Prostate gland (tissue), 2 donors: ENCODE data around the gene DUSP18. TPM values are rescaled to one million over a fixed set of nuclear protein-coding genes. Genes with fewer than 3 reads are reported as not detected.
A peak's percentile ranks its signal among the peaks of the same experiment; 100 is the strongest.

ENCODE experiments used
- DNase-seq: peaks from one replicate; pipeline ENCODE4 v3.0.0-alpha.2; 2019; ENCODE audit warnings: low spot score
- H3K27ac ChIP-seq, 2 donors: fragments of 200-600 bp; sonication (generic); 2 replicates each; pipeline ENCODE4 v1.5.1; 2017 to 2019
- H3K27me3 ChIP-seq: fragments of 200-600 bp; sonication (generic); replicated peaks from 2 replicates; pipeline ENCODE4 v1.5.1; 2019; ENCODE audit not compliant: insufficient read depth
- H3K36me3 ChIP-seq, 2 donors: fragments of 200-600 bp; sonication (generic); 1 replicate in 1 of 2; 2 replicates in 1 of 2; pipeline versions ENCODE4 v1.5.1 to v1.8.1; 2017 to 2019
- H3K4me1 ChIP-seq: fragments of 200-600 bp; sonication (generic); replicated peaks from 2 replicates; pipeline ENCODE4 v1.5.1; 2019
- H3K4me3 ChIP-seq, 2 donors: fragments of 200-600 bp; sonication (generic); 2 replicates each; pipeline ENCODE4 v1.5.1; 2017 to 2019
- H3K9me3 ChIP-seq: fragments of 200-600 bp; sonication (generic); 2 replicates; pipeline ENCODE4 v1.5.1; 2017
- POLR2A ChIP-seq: fragments of 450-650 bp; IDR thresholded peaks from one replicate; pipeline ENCODE4 v1.6.1; 2016; ENCODE audit warnings: antibody characterized with exemption, mild to moderate bottlenecking
- POLR2AphosphoS5 ChIP-seq: sonication (generic); formaldehyde crosslinking; IDR thresholded peaks from one replicate; pipeline ENCODE4 v1.6.1; 2017; ENCODE audit warnings: antibody characterized with exemption
- WGBS: methylation state at CpG from one replicate; pipeline ENCODE4 v1.1.5; 2018; 5-methylcytosine and 5-hydroxymethylcytosine counted together
- intact Hi-C: fragments of 100-400 bp; cut with DNase I; formaldehyde crosslinking; loops from one replicate; pipeline ENCODE4 v1.14.2; 2022
- total RNA-seq, 2 donors: library from RNA; depleted of rRNA; stranded (reverse); fragments of >200 nt; gene quantifications; one replicate each; pipeline ENCODE4 v1.1.0, GENCODE V29; 2016
- TF ChIP-seq, protein P1 (sequence below), 4 experiments: fragments of 200-600 bp in 2 of 4; fragments of 450-650 bp in 2 of 4; sonication (generic) in 2 of 4; IDR thresholded peaks; 1 replicate in 3 of 4; 2 replicates in 1 of 4; pipeline ENCODE4 v1.5.1; 2016 to 2019; ENCODE audit warnings: antibody characterized with exemption in 4 of 4, mild to moderate bottlenecking in 2 of 4, moderate library complexity in 2 of 4

The DUSP18 gene
- total RNA-seq, 2 donors from 2014 or later, result 12.5 to 15.6 TPM

DNA sequence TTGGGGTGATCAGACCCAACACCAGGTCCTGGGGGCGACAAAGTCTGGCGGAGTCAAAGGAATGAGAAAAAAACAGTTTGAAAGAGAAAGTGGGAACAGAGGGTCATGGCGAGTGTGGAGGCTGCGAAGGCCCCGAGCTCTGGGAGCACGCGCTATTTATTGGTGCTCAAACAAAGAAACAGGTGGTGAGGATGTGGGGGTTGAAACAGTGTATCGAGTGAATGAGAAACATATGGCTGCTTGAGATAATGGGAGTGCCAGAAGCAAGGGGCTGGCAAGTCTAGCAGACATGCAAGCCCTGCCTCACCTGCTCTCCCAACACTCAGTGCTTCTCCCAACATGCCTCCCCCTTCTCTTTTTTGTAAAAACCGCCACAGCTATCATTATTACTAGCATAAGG, 7.8 kb upstream of the DUSP18 start:
- Histone ChIP-seq H3K4me1 (no peaks in the 10 kb centered on the region), H3K36me3 (no peaks in the 10 kb centered on the region), H3K27me3 (no peaks in the 10 kb centered on the region), H3K9me3 (no peaks in the 10 kb centered on the region), H3K27ac (no peak overlapping the region), H3K4me3 (no peak overlapping the region)
- 62% methylated on average over 9 of the region's 9 CpGs for WGBS
- TF ChIP-seq POLR2A (no peak), POLR2AphosphoS5 (no peak)
- TF ChIP-seq, protein P1, sequence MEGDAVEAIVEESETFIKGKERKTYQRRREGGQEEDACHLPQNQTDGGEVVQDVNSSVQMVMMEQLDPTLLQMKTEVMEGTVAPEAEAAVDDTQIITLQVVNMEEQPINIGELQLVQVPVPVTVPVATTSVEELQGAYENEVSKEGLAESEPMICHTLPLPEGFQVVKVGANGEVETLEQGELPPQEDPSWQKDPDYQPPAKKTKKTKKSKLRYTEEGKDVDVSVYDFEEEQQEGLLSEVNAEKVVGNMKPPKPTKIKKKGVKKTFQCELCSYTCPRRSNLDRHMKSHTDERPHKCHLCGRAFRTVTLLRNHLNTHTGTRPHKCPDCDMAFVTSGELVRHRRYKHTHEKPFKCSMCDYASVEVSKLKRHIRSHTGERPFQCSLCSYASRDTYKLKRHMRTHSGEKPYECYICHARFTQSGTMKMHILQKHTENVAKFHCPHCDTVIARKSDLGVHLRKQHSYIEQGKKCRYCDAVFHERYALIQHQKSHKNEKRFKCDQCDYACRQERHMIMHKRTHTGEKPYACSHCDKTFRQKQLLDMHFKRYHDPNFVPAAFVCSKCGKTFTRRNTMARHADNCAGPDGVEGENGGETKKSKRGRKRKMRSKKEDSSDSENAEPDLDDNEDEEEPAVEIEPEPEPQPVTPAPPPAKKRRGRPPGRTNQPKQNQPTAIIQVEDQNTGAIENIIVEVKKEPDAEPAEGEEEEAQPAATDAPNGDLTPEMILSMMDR (IDR thresholded peaks at IDR 0.05), result no peak
- no peak for DNase-seq
- intact Hi-C loops, result no loop called here

DNA sequence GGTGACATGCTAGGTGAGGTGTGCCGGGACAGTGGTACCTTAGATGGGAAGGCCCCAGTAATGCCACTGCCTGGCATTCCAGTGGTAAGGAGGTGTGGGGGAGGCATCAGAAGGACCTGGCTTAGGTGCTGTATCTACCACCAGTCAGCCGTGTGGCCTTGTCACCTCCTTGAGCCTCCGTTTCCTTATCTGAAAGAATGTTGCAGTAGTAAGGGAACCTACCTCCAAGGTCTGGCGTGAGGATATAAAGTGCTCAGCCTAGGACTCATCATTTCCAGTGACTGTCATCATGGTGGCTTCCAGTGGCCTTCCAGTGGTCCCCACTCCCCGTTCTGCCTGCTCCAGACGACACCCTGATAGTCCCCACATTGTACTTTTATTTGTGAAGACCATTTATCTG, 6.8 kb upstream of the DUSP18 start:
- Histone ChIP-seq H3K4me3 (no peak overlapping the region), H3K9me3 (no peaks in the 10 kb centered on the region), H3K4me1 (no peaks in the 10 kb centered on the region), H3K36me3 (no peaks in the 10 kb centered on the region), H3K27ac (no peak overlapping the region), H3K27me3 (no peaks in the 10 kb centered on the region)
- DNase-seq, result no peak
- intact Hi-C loops, result no loop called here
- TF ChIP-seq POLR2AphosphoS5, result no peak
- TF ChIP-seq, protein P1 (IDR thresholded peaks at IDR 0.05), result no peak
- no peak for TF ChIP-seq POLR2A
- WGBS, result 98% methylated on average over 6 of the region's 6 CpGs

DNA sequence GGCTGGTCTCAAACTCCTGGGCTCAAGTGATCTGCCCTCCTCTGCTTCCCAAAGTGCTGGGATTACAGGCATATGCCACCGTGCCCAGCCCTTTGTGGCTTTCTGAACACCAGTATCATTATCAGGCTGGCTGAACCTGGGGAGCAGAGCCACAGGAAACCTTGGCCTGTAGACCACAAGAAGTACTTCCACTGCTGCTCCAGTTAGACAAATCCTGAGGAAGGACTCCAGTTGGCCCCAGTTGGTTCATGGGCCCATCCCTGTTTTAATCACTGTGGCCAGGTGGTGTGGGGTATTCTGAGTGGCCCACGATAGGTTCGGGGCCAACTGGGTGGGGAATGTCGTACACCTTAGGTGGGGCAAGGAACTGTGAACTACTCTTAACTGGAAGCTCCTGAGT, 5.5 kb upstream of the DUSP18 start:
- Histone ChIP-seq H3K9me3 (no peaks in the 10 kb centered on the region), H3K36me3 (no peaks in the 10 kb centered on the region), H3K4me1 (no peaks in the 10 kb centered on the region), H3K27ac (no peak overlapping the region), H3K4me3 (no peak overlapping the region), H3K27me3 (no peaks in the 10 kb centered on the region)
- no peak for DNase-seq
- TF ChIP-seq POLR2AphosphoS5 (no peak), POLR2A (no peak)
- TF ChIP-seq, protein P1 (IDR thresholded peaks at IDR 0.05), result no peak
- intact Hi-C loops, result no loop called here
- 85% methylated on average over 4 of the region's 4 CpGs for WGBS

DNA sequence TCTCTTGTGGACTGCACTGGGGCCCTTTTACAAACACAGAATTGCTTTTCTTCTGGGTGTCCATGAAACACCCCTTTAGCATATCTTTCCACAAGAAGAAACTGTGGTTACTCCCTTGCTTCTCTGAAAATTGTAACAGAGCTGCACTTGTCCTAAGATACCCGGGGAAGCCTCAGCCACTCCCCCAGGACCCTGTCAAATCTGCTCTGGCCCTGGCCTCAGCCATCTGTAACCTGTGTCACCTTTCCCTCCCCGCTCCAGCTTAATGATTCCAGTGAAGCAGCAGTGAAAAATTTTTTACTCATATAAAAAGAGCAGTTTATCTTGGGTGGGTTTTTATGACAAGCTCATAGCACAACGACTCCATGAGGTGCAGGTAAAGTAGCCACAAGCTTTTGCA, 3.4 kb upstream of the DUSP18 start:
- Histone ChIP-seq H3K27ac (no peak overlapping the region), H3K27me3 (no peaks in the 10 kb centered on the region), H3K9me3 (no peaks in the 10 kb centered on the region), H3K4me1 (no peaks in the 10 kb centered on the region), H3K36me3 (no peaks in the 10 kb centered on the region), H3K4me3 (no peak overlapping the region)
- TF ChIP-seq POLR2AphosphoS5 (no peak), POLR2A (no peak)
- TF ChIP-seq, protein P1 (IDR thresholded peaks at IDR 0.05), result no peak
- WGBS, result 72% methylated on average over 3 of the region's 3 CpGs
- intact Hi-C loops, result no loop called here
- DNase-seq, result no peak

DNA sequence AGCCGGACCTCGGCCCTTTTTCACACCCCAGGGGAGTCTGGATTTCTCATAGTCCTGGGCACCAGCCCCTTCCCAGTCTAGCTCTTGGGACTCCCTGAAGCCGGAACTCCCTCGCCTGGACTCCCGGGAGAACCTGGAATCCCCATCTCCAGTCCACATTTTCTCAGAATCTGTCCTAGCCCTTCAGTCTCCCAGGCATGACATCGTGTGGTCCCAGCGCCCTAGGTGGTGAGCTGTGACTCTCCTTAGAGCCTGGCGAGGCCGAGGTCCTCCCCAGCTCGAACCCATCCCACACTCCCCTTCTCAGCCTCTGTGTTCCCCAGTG, 673 bp upstream of the DUSP18 start:
- Histone ChIP-seq H3K27me3 (no peaks in the 10 kb centered on the region), H3K27ac (peak overlapping the region; percentile 9 to 64), H3K4me3 (peak overlapping the region; percentile 59 to 75), H3K4me1 (no peaks in the 10 kb centered on the region), H3K36me3 (peaks cover 3 to 4% of the 10 kb centered on the region in 2 donors), H3K9me3 (no peaks in the 10 kb centered on the region)
- WGBS, result 24% methylated on average over 10 of the region's 10 CpGs
- intact Hi-C loops, result no loop called here
- DNase-seq, result no peak
- TF ChIP-seq POLR2AphosphoS5 (no peak), POLR2A (no peak)
- TF ChIP-seq, protein P1 (IDR thresholded peaks at IDR 0.05), result no peak
